Endodermal cell (in vitro differentiated cells): ENCODE data around the gene TMEM14C. TPM values are rescaled to one million over a fixed set of nuclear protein-coding genes. Genes with fewer than 3 reads are reported as not detected.
"Not testable (repeated sequence)": the region's sequence is repeated elsewhere in the genome, so short reads cannot be mapped to it uniquely, and the experiment has no call there.

Experiments used
- DNase-seq: peaks from one replicate; pipeline ENCODE4 v3.0.0-alpha.2; 2017
- H3K27ac ChIP-seq: 2 replicates; pipeline ENCODE4 v1.5.1; 2013; ENCODE audit warnings: mild to moderate bottlenecking, low read depth, low read length, moderate library complexity
- H3K27me3 ChIP-seq: 2 replicates; pipeline ENCODE4 v1.6.1; 2013; ENCODE audit warnings: mild to moderate bottlenecking, low read length, moderate library complexity; ENCODE audit not compliant: insufficient read depth, control insufficient read depth, poor library complexity, severe bottlenecking
- H3K36me3 ChIP-seq: 2 replicates; pipeline ENCODE4 v1.7.0; 2013; ENCODE audit warnings: mild to moderate bottlenecking, low read length, moderate library complexity; ENCODE audit not compliant: control insufficient read depth, insufficient read depth
- H3K4me1 ChIP-seq: one replicate; pipeline ENCODE4 v1.7.0; 2013; ENCODE audit warnings: low read length; ENCODE audit not compliant: control insufficient read depth, insufficient read depth
- H3K4me3 ChIP-seq: 2 replicates; pipeline ENCODE4 v1.5.1; 2013; ENCODE audit warnings: mild to moderate bottlenecking, low read length, moderate library complexity
- H3K9ac ChIP-seq: 2 replicates; pipeline ENCODE4 v1.6.1; 2013; ENCODE audit warnings: mild to moderate bottlenecking, low read length, moderate library complexity; ENCODE audit not compliant: poor library complexity, severe bottlenecking; ENCODE audit errors: extremely low read depth
- H3K9me3 ChIP-seq: 2 replicates; pipeline ENCODE4 v1.6.1; 2013; ENCODE audit warnings: mild to moderate bottlenecking, low read length, moderate library complexity; ENCODE audit not compliant: control insufficient read depth
- H3K27ac Mint-ChIP-seq: 2 replicates; pipeline ENCODE4 v1.8.0; 2020; ENCODE audit warnings: mixed read lengths
- H3K27me3 Mint-ChIP-seq: 2 replicates; pipeline ENCODE4 v1.8.0; 2021; ENCODE audit warnings: mild to moderate bottlenecking, mixed read lengths; ENCODE audit not compliant: insufficient read depth
- H3K36me3 Mint-ChIP-seq: 2 replicates; pipeline ENCODE4 v1.8.0; 2020; ENCODE audit warnings: low read depth, mixed read lengths
- H3K4me1 Mint-ChIP-seq: 2 replicates; pipeline ENCODE4 v1.8.0; 2020; ENCODE audit warnings: mixed read lengths
- H3K4me3 Mint-ChIP-seq: 2 replicates; pipeline ENCODE4 v1.8.0; 2020; ENCODE audit warnings: mild to moderate bottlenecking, moderate library complexity, mixed read lengths
- H3K9me3 Mint-ChIP-seq: 2 replicates; pipeline ENCODE4 v1.8.0; 2020; ENCODE audit warnings: mild to moderate bottlenecking, mixed read lengths
- WGBS, 2 experiments: methylation state at CpG; one replicate each; pipeline versions ENCODE4 v1.1.5 to v1.1.7; 2013; ENCODE audit warnings: missing lambda C conversion rate in 2 of 2, mixed read lengths in 1 of 2; ENCODE audit not compliant: insufficient coverage in 1 of 2, insufficient read length in 1 of 2; 5-methylcytosine and 5-hydroxymethylcytosine counted together
- total RNA-seq, 2 donors: library from RNA; stranded (reverse); fragmentation: NEBNext Ultra II Directional in 1 of 2; extraction: Animal tissue kit (Norgen Biotek cat#: 25700) in 1 of 2; gene quantifications; 2 replicates in 1 of 2; 3 replicates in 1 of 2; pipeline ENCODE4 v1.2.1, GENCODE V29; 2021
- TF ChIP-seq, protein P1 (sequence below): fragments of 200-600 bp; sonication (generic); conservative IDR thresholded peaks from 2 replicates; pipeline ENCODE4 v1.5.0; 2021; ENCODE audit warnings: antibody characterized with exemption, mild to moderate bottlenecking

TMEM14C gene
- total RNA-seq, 2 donors from 2014 or later: 102 to 118 TPM

DNA sequence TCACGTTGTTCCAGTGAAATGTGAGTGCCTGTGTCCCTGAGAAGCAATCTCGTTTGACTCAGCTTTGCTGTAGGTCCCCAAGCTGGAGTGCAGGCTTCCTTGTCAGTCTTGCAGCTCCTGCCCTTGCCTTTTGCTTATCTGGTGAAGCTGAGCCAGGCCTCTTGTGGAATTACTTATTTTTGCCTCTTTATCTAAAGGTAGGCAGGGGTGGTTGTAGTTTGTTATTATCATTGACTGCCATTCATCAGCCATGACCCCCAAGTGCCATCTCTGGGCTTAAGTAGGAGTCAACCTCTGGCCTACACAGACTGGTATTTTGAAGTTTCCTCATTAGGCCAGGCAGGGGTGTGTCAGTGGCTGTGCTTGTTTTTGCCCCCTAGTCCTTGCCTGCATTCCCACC, 26.9 kb downstream of the TMEM14C start:
- 71 to 83% methylated on average over 1 to 2 of the region's 2 CpGs for WGBS, 2 experiments
- Mint-ChIP-seq H3K36me3 (peaks cover 44% of the 10 kb centered on the region), H3K9me3 (no peaks in the 10 kb centered on the region), H3K4me3 (peak overlapping the region; percentile 95), H3K27me3 (no peaks in the 10 kb centered on the region), H3K4me1 (peaks cover 67% of the 10 kb centered on the region), H3K27ac (peak overlapping the region; percentile 97)
- Histone ChIP-seq H3K36me3 (peaks cover 44% of the 10 kb centered on the region), H3K4me1 (peaks cover 18% of the 10 kb centered on the region), H3K27ac (peak overlapping the region; percentile 62), H3K27me3 (no peaks in the 10 kb centered on the region), H3K9me3 (no peaks in the 10 kb centered on the region), H3K4me3 (peak overlapping the region; percentile 87), H3K9ac (peak overlapping the region; percentile 93)
- TF ChIP-seq, protein P1, sequence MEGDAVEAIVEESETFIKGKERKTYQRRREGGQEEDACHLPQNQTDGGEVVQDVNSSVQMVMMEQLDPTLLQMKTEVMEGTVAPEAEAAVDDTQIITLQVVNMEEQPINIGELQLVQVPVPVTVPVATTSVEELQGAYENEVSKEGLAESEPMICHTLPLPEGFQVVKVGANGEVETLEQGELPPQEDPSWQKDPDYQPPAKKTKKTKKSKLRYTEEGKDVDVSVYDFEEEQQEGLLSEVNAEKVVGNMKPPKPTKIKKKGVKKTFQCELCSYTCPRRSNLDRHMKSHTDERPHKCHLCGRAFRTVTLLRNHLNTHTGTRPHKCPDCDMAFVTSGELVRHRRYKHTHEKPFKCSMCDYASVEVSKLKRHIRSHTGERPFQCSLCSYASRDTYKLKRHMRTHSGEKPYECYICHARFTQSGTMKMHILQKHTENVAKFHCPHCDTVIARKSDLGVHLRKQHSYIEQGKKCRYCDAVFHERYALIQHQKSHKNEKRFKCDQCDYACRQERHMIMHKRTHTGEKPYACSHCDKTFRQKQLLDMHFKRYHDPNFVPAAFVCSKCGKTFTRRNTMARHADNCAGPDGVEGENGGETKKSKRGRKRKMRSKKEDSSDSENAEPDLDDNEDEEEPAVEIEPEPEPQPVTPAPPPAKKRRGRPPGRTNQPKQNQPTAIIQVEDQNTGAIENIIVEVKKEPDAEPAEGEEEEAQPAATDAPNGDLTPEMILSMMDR: no peak
- no peak for DNase-seq

DNA sequence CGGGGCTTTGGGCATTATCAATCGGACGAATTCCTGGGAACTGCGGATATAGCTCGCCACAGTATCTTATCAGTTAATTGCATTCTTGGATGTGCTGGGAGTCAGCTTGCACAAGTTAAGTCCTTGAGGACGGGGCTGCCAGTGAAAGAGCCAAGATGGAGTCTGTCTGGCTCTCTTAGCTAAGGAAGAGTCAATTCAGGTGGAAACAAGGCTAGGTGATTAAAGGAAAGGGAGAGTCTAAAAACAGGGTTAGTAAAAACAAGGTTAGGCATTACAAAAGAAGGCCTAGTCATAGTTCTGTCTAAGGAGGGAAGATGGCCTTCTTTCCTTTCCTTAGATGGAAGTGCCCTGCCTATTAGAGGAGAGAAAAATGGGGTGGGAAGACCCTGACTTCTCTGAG, 27.7 kb downstream of the TMEM14C start:
- WGBS, 2 experiments: 56 to 69% methylated on average over 1 to 6 of the region's 6 CpGs
- peaks cover 61% of the 10 kb centered on the region for H3K4me1 Mint-ChIP-seq
- not testable (repeated sequence) for H3K9me3 ChIP-seq, H3K27me3 Mint-ChIP-seq, H3K27ac ChIP-seq, DNase-seq, H3K9ac ChIP-seq, H3K27me3 ChIP-seq, H3K9me3 Mint-ChIP-seq
- H3K4me3 Mint-ChIP-seq: peak overlapping the region; percentile 95
- Histone ChIP-seq H3K4me1 (peaks cover 18% of the 10 kb centered on the region), H3K4me3 (peak overlapping the region; percentile 61), H3K36me3 (peaks cover 52% of the 10 kb centered on the region)
- peak overlapping the region; percentile 97 for H3K27ac Mint-ChIP-seq
- peaks cover 52% of the 10 kb centered on the region for H3K36me3 Mint-ChIP-seq

DNA sequence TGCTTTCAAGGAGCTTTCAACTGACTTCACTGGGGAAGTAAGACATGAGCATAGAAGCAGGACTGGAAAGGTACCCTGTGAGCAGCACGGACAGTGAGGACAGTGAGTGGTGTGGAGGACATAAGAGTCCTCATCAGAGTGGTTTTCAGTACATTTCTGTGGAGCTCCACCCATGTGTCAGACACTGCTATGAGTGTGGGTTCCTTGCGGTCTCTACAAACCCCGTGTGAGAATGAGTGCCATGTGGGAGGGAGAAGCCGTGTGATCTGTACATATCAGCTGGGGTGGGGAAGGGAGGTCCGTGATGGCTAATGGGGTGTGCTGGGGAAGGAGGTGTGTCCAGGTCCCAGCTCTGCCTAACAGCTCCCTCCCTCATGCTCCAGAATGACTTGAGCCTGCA, 28.9 kb downstream of the TMEM14C start:
- peaks cover 52% of the 10 kb centered on the region for H3K4me1 Mint-ChIP-seq
- H3K9me3 Mint-ChIP-seq, H3K27ac ChIP-seq, H3K27me3 ChIP-seq, H3K9ac ChIP-seq, H3K27me3 Mint-ChIP-seq, DNase-seq, H3K9me3 ChIP-seq: not testable (repeated sequence)
- H3K4me3 Mint-ChIP-seq: peak overlapping the region; percentile 95
- 75 to 94% methylated on average over 1 to 4 of the region's 5 CpGs for WGBS, 2 experiments
- H3K36me3 Mint-ChIP-seq: peaks cover 63% of the 10 kb centered on the region
- peaks cover 18% of the 10 kb centered on the region for H3K4me1 ChIP-seq
- peak overlapping the region; percentile 61 for H3K4me3 ChIP-seq
- peaks cover 63% of the 10 kb centered on the region for H3K36me3 ChIP-seq
- peak overlapping the region; percentile 97 for H3K27ac Mint-ChIP-seq

DNA sequence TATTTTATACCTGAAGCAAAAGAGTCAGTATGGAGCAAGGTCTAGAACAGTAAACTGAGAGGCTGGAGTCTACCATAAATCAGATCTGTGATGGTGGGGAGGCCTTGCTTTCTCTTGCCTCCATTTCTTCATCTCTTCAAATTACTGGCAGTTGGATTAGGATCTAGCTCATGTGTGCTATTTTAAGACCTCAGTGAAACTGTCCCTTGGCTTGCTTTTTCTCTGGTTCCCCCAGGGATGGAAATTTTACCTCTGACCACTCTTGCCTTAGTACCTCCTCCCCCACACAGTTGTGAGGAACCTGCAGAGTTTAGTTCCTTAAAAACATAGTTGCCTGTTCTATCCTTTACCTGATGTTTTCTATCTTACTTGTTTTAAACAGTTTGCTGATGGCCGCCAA, 33.2 kb downstream of the TMEM14C start:
- Histone ChIP-seq H3K4me3 (no peak overlapping the region), H3K27me3 (no peaks in the 10 kb centered on the region), H3K27ac (no peak overlapping the region), H3K9ac (no peak overlapping the region), H3K4me1 (peaks cover 8% of the 10 kb centered on the region), H3K36me3 (peaks cover 84% of the 10 kb centered on the region), H3K9me3 (no peaks in the 10 kb centered on the region)
- no peak overlapping the region for H3K27ac Mint-ChIP-seq
- H3K9me3 Mint-ChIP-seq: no peaks in the 10 kb centered on the region
- H3K36me3 Mint-ChIP-seq: peaks cover 91% of the 10 kb centered on the region
- no peaks in the 10 kb centered on the region for H3K27me3 Mint-ChIP-seq
- no peak for DNase-seq
- peaks cover 19% of the 10 kb centered on the region for H3K4me1 Mint-ChIP-seq
- TF ChIP-seq, protein P1: no peak
- no peak overlapping the region for H3K4me3 Mint-ChIP-seq
- WGBS, 2 experiments: 81% methylated on average over 1 of the region's 1 CpG; no CpG with 5 or more reads in 1 of the 2 experiments
